GM21619 (cell line): ENCODE data around the gene ZNRD2.
"Not testable (repeated sequence)": the region's sequence is repeated elsewhere in the genome, so short reads cannot be mapped to it uniquely, and the experiment has no call there.

Experiments
- ATAC-seq: cut with Tn5 transposase; IDR thresholded peaks from one replicate; pipeline ENCODE4 v1.9.1; 2021; ENCODE audit not compliant: unreplicated experiment

ZNRD2 gene

GRCh38 chr11:65555693-65556231 is 14.5 kb upstream of the ZNRD2 start:
- ATAC-seq: no peak

GRCh38 chr11:65556470-65557279 is 13.6 kb upstream of the ZNRD2 start:
- ATAC-seq: no peak

GRCh38 chr11:65557280-65558001 is 12.8 kb upstream of the ZNRD2 start:
- ATAC-seq: no peak

GRCh38 chr11:65558002-65558929 is 12.0 kb upstream of the ZNRD2 start, which contains the start of gene LTBP3:
Gene LTBP3, minus strand, starts transcription at chr11:65558359. Its CDS starts 400 bp downstream, at chr11:65557959.
- no peak for ATAC-seq

GRCh38 chr11:65558930-65559509 is 11.3 kb upstream of the ZNRD2 start:
- no peak for ATAC-seq

- no peak for ATAC-seq
These were observed 10.7 kb upstream of the ZNRD2 start for GRCh38 chr11:65559535-65559934.

GRCh38 chr11:65559951-65560537 is 10.2 kb upstream of the ZNRD2 start:
- ATAC-seq: no peak

GRCh38 chr11:65560555-65561418 is 9.5 kb upstream of the ZNRD2 start:
- no peak for ATAC-seq

- no peak for ATAC-seq
These were observed 8.3 kb upstream of the ZNRD2 start for GRCh38 chr11:65562020-65562419.

- no peak for ATAC-seq
These were observed 7.5 kb upstream of the ZNRD2 start for GRCh38 chr11:65562788-65563187.

- no peak for ATAC-seq
These were observed 6.7 kb upstream of the ZNRD2 start for GRCh38 chr11:65563601-65564000.

GRCh38 chr11:65564879-65565559 is 5.3 kb upstream of the ZNRD2 start:
- ATAC-seq: not testable (repeated sequence)

GRCh38 chr11:65565624-65566453 is 4.4 kb upstream of the ZNRD2 start:
- no peak for ATAC-seq

GRCh38 chr11:65569164-65569972 is 909 bp upstream of the ZNRD2 start:
- peak; percentile 0 for ATAC-seq

GRCh38 chr11:65571420-65571819 is 1.1 kb downstream of the ZNRD2 start:
- no peak for ATAC-seq

GRCh38 chr11:65571940-65572339 is 1.7 kb downstream of the ZNRD2 start:
- no peak for ATAC-seq
